CD14-positive monocyte (primary cell): ENCODE results near the gene TJP3. TPM values are rescaled to one million over a fixed set of nuclear protein-coding genes. Genes with fewer than 3 reads are reported as not detected.

ENCODE experiments used
- DNase-seq, 3 donors: peaks; one replicate each; pipeline ENCODE4 v3.0.0-alpha.2; 2011 to 2022
- H2AFZ ChIP-seq: 2 replicates; pipeline ENCODE4 v1.6.0; 2012; ENCODE audit warnings: mild to moderate bottlenecking, low read depth, low read length, inconsistent platforms; ENCODE audit not compliant: insufficient read depth, poor library complexity, severe bottlenecking
- H3K27ac ChIP-seq, 2 donors: 1 replicate in 1 of 2; 2 replicates in 1 of 2; pipeline ENCODE4 v1.5.1; 2012 to 2013; ENCODE audit warnings: low read length in 2 of 2, control low read depth in 1 of 2, inconsistent platforms in 1 of 2, low read depth in 1 of 2, mild to moderate bottlenecking in 1 of 2
- H3K27me3 ChIP-seq, 2 donors: one replicate each; pipeline versions ENCODE4 v1.6.0 to v1.6.1; 2011 to 2013; ENCODE audit warnings: low read length in 2 of 2; ENCODE audit not compliant: control insufficient read depth in 2 of 2, insufficient read depth in 2 of 2
- H3K36me3 ChIP-seq, 2 donors: replicated peaks in 1 of 2; 1 replicate in 1 of 2; 2 replicates in 1 of 2; pipeline versions ENCODE4 v1.5.1 to v1.6.1; 2012 to 2013; ENCODE audit warnings: low read length in 2 of 2, control low read depth in 1 of 2, inconsistent platforms in 1 of 2, mild to moderate bottlenecking in 1 of 2; ENCODE audit not compliant: insufficient read depth in 2 of 2, control insufficient read depth in 1 of 2
- H3K4me1 ChIP-seq, 2 donors: 1 replicate in 1 of 2; 2 replicates in 1 of 2; pipeline versions ENCODE4 v1.5.1 to v1.6.1; 2012 to 2013; ENCODE audit warnings: low read length in 2 of 2, control low read depth in 1 of 2, inconsistent platforms in 1 of 2, mild to moderate bottlenecking in 1 of 2, moderate library complexity in 1 of 2; ENCODE audit not compliant: insufficient read depth in 2 of 2, control insufficient read depth in 1 of 2
- H3K4me2 ChIP-seq: replicated peaks from 2 replicates; pipeline ENCODE3; 2012; ENCODE audit warnings: low read length, moderate library complexity, mild to moderate bottlenecking; ENCODE audit not compliant: poor library complexity, severe bottlenecking; ENCODE audit errors: extremely low read depth
- H3K4me3 ChIP-seq, 3 experiments: fragments of 200-600 bp in 1 of 3; sonication (generic) in 1 of 3; replicated peaks in 1 of 3; 1 replicate in 2 of 3; 2 replicates in 1 of 3; pipeline ENCODE4 v1.5.1; 2011 to 2013; ENCODE audit warnings: low read length in 3 of 3, mild to moderate bottlenecking in 3 of 3, control low read depth in 2 of 3, low read depth in 2 of 3, inconsistent platforms in 1 of 3, moderate library complexity in 1 of 3
- H3K79me2 ChIP-seq: 2 replicates; pipeline ENCODE4 v1.6.0; 2012; ENCODE audit warnings: mild to moderate bottlenecking, control low read depth, inconsistent platforms, low read length, moderate library complexity; ENCODE audit not compliant: insufficient read depth
- H3K9ac ChIP-seq: 2 replicates; pipeline ENCODE4 v1.6.0; 2017; ENCODE audit warnings: low read length, mild to moderate bottlenecking; ENCODE audit not compliant: insufficient read depth, poor library complexity, severe bottlenecking
- H3K9me3 ChIP-seq, 2 donors: replicated peaks in 1 of 2; 1 replicate in 1 of 2; 2 replicates in 1 of 2; pipeline versions ENCODE4 v1.5.1 to v1.6.1; 2012 to 2013; ENCODE audit warnings: low read length in 2 of 2, control low read depth in 1 of 2; ENCODE audit not compliant: control insufficient read depth in 1 of 2, insufficient read depth in 1 of 2
- H4K20me1 ChIP-seq: 2 replicates; pipeline ENCODE4 v1.6.0; 2012; ENCODE audit warnings: mild to moderate bottlenecking, low read length, control low read depth, moderate library complexity; ENCODE audit not compliant: insufficient read depth
- H3K27ac Mint-ChIP-seq, 7 donors: one replicate each; pipeline ENCODE4 v1.8.0; 2020; ENCODE audit warnings: mild to moderate bottlenecking in 7 of 7, mixed read lengths in 7 of 7, moderate library complexity in 6 of 7, inconsistent platforms in 2 of 7
- H3K27me3 Mint-ChIP-seq, 3 donors: one replicate each; pipeline ENCODE4 v1.8.0; 2021 to 2022; ENCODE audit warnings: low read depth in 3 of 3, mild to moderate bottlenecking in 3 of 3, mixed read lengths in 3 of 3, moderate library complexity in 3 of 3, inconsistent platforms in 1 of 3
- H3K36me3 Mint-ChIP-seq, 2 donors: one replicate each; pipeline ENCODE4 v1.8.0; 2020; ENCODE audit warnings: mixed read lengths in 2 of 2, inconsistent platforms in 1 of 2, mild to moderate bottlenecking in 1 of 2
- H3K4me1 Mint-ChIP-seq: one replicate; pipeline ENCODE4 v1.8.0; 2020; ENCODE audit warnings: mild to moderate bottlenecking, mixed read lengths
- H3K4me3 Mint-ChIP-seq, 2 donors: one replicate each; pipeline ENCODE4 v1.8.0; 2020; ENCODE audit warnings: mild to moderate bottlenecking in 2 of 2, mixed read lengths in 2 of 2, moderate library complexity in 1 of 2
- H3K9me3 Mint-ChIP-seq, 7 donors: one replicate each; pipeline ENCODE4 v1.8.0; 2020 to 2022; ENCODE audit warnings: mixed read lengths in 7 of 7, mild to moderate bottlenecking in 6 of 7, moderate library complexity in 6 of 7, inconsistent platforms in 2 of 7
- WGBS: methylation state at CpG from one replicate; pipeline ENCODE4 v1.1.5; 2013; ENCODE audit warnings: missing lambda C conversion rate; ENCODE audit not compliant: insufficient coverage; 5-methylcytosine and 5-hydroxymethylcytosine counted together
- intact Hi-C, 2 donors: fragments of 100-400 bp; cut with micrococcal nuclease; formaldehyde crosslinking; loops; one replicate each; pipeline versions ENCODE4 v1.15.0 to v1.15.1; 2023
- polyA plus RNA-seq, 3 donors: library from polyadenylated mRNA; depleted of rRNA in 1 of 3; unstranded in 2 of 3; stranded (reverse) in 1 of 3; fragments of 300-500 nt in 2 of 3; fragments of >200 nt in 1 of 3; fragmentation: Illumina TruSeq in 2 of 3; gene quantifications; 1 replicate in 2 of 3; 2 replicates in 1 of 3; pipeline ENCODE4 v1.2.3, GENCODE V29; 2012 to 2021
- TF ChIP-seq, protein P1 (sequence below): fragments of 200-600 bp; IDR thresholded peaks from one replicate; pipeline ENCODE4 v1.8.0; 2022; ENCODE audit warnings: antibody characterized with exemption, mild to moderate bottlenecking

The TJP3 gene
- polyA plus RNA-seq, 3 donors: 0.01 TPM; not detected in 2

GRCh38 chr19:3748965-3749364, 40.8 kb downstream of the TJP3 start:
- H3K36me3 ChIP-seq: peaks cover 15 to 29% of the 10 kb centered on the region in 2 donors
- H3K9me3 ChIP-seq: peaks cover 0 to 3% of the 10 kb centered on the region in 2 donors
- Mint-ChIP-seq H3K4me3 (no peak overlapping the region), H3K27me3 (no peaks in the 10 kb centered on the region), H3K27ac (no peak overlapping the region), H3K36me3 (peaks cover 18 to 25% of the 10 kb centered on the region in 2 donors), H3K4me1 (no peaks in the 10 kb centered on the region), H3K9me3 (peaks cover 0 to 5% (median 3%) of the 10 kb centered on the region in 7 donors)
- no peak for DNase-seq
- TF ChIP-seq, protein P1, sequence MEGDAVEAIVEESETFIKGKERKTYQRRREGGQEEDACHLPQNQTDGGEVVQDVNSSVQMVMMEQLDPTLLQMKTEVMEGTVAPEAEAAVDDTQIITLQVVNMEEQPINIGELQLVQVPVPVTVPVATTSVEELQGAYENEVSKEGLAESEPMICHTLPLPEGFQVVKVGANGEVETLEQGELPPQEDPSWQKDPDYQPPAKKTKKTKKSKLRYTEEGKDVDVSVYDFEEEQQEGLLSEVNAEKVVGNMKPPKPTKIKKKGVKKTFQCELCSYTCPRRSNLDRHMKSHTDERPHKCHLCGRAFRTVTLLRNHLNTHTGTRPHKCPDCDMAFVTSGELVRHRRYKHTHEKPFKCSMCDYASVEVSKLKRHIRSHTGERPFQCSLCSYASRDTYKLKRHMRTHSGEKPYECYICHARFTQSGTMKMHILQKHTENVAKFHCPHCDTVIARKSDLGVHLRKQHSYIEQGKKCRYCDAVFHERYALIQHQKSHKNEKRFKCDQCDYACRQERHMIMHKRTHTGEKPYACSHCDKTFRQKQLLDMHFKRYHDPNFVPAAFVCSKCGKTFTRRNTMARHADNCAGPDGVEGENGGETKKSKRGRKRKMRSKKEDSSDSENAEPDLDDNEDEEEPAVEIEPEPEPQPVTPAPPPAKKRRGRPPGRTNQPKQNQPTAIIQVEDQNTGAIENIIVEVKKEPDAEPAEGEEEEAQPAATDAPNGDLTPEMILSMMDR: no peak
- no peaks in the 10 kb centered on the region for H4K20me1 ChIP-seq
- H3K27ac ChIP-seq: no peak overlapping the region
- intact Hi-C loops: no loop called here
- no peak overlapping the region for H2AFZ ChIP-seq
- no peak overlapping the region for H3K9ac ChIP-seq
- H3K27me3 ChIP-seq: no peaks in the 10 kb centered on the region
- no peaks in the 10 kb centered on the region for H3K4me1 ChIP-seq
- H3K4me2 ChIP-seq: no peak overlapping the region
- no CpG with 5 or more reads among the region's 8 CpGs for WGBS
- H3K79me2 ChIP-seq: no peaks in the 10 kb centered on the region
- no peak overlapping the region for H3K4me3 ChIP-seq

- no peak overlapping the region for H3K27ac Mint-ChIP-seq
Observed at GRCh38 chr19:3750211-3750610, 42.0 kb downstream of the TJP3 start.

More at GRCh38 chr19:3750211-3750610, 42.0 kb downstream of the TJP3 start:
- peaks cover 15 to 29% of the 10 kb centered on the region in 2 donors for H3K36me3 ChIP-seq
- no peaks in the 10 kb centered on the region for H3K4me1 ChIP-seq
- Mint-ChIP-seq H3K9me3 (peaks cover 0 to 5% (median 3%) of the 10 kb centered on the region in 7 donors), H3K4me1 (no peaks in the 10 kb centered on the region), H3K27me3 (peaks cover 0 to 2% (median 0%) of the 10 kb centered on the region in 3 donors), H3K4me3 (no peak overlapping the region), H3K36me3 (peaks cover 18 to 25% of the 10 kb centered on the region in 2 donors)
- TF ChIP-seq, protein P1: no peak
- 100% methylated on average over 2 of the region's 2 CpGs for WGBS
- no peak for DNase-seq
- no peak overlapping the region for H3K4me3 ChIP-seq
- no peak overlapping the region for H3K27ac ChIP-seq
- H3K9me3 ChIP-seq: peaks cover 0 to 3% of the 10 kb centered on the region in 2 donors
- no peak overlapping the region for H3K9ac ChIP-seq
- no peak overlapping the region for H2AFZ ChIP-seq
- intact Hi-C loops: no loop called here
- no peaks in the 10 kb centered on the region for H4K20me1 ChIP-seq
- no peaks in the 10 kb centered on the region for H3K79me2 ChIP-seq
- no peak overlapping the region for H3K4me2 ChIP-seq
- no peaks in the 10 kb centered on the region for H3K27me3 ChIP-seq
